ENCODE results near the gene UNC93A.

DNA sequence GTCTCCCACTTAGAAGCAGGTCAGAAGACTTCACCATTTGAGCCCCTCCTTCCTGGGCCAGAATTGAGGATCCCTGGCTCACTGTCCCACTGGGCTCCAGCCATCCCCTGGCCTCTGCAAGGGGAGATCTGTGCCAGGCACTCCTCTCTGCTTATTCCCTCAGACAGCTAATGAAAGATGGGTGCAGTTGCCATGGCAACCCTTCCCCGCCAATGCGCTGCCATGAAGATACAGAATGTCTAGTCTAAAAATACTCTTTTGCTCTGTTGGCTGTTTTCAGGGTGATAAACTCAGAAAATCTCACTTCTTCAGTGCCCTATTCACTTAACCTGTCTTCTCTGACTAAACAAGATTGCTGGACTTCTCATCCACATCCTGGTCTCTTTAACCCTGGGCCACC is 20.2 kb downstream of the UNC93A start:
- TF ChIP-seq, protein P1, sequence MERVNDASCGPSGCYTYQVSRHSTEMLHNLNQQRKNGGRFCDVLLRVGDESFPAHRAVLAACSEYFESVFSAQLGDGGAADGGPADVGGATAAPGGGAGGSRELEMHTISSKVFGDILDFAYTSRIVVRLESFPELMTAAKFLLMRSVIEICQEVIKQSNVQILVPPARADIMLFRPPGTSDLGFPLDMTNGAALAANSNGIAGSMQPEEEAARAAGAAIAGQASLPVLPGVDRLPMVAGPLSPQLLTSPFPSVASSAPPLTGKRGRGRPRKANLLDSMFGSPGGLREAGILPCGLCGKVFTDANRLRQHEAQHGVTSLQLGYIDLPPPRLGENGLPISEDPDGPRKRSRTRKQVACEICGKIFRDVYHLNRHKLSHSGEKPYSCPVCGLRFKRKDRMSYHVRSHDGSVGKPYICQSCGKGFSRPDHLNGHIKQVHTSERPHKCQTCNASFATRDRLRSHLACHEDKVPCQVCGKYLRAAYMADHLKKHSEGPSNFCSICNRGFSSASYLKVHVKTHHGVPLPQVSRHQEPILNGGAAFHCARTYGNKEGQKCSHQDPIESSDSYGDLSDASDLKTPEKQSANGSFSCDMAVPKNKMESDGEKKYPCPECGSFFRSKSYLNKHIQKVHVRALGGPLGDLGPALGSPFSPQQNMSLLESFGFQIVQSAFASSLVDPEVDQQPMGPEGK (CRISPR knock-in tag; IDR thresholded peaks at IDR 0.05; ENCODE audit: borderline replicate concordance): no peak
- no peak for TF ChIP-seq ZNF8 (CRISPR knock-in tag; IDR thresholded peaks at IDR 0.05)
- TF ChIP-seq, protein P2, sequence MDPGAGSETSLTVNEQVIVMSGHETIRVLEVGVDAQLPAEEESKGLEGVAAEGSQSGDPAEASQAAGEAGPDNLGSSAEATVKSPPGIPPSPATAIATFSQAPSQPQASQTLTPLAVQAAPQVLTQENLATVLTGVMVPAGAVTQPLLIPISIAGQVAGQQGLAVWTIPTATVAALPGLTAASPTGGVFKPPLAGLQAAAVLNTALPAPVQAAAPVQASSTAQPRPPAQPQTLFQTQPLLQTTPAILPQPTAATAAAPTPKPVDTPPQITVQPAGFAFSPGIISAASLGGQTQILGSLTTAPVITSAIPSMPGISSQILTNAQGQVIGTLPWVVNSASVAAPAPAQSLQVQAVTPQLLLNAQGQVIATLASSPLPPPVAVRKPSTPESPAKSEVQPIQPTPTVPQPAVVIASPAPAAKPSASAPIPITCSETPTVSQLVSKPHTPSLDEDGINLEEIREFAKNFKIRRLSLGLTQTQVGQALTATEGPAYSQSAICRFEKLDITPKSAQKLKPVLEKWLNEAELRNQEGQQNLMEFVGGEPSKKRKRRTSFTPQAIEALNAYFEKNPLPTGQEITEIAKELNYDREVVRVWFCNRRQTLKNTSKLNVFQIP (CRISPR knock-in tag; IDR thresholded peaks at IDR 0.05; ENCODE audit: borderline replicate concordance, low read depth): no peak

Data from SK-N-SH treated with all-trans-retinoic acid at 6 μM for 48 hours (cell line).